T-helper 1 cell treated with Interleukin-12 subunit alpha and Interleukin-12 subunit beta and Interleukin-4 antibody, amounts not matched to agents 30 μg/mL and 1 μg/mL, for 36 hours (primary cell): ENCODE results near the gene TNP1.
A peak's percentile ranks its signal among the peaks of the same experiment; 100 is the strongest.

Experiments used
- H3K27ac Mint-ChIP-seq: one replicate; pipeline ENCODE4 v1.8.0; 2021; ENCODE audit warnings: mild to moderate bottlenecking, mixed read lengths
- H3K27me3 Mint-ChIP-seq: one replicate; pipeline ENCODE4 v1.8.0; 2021; ENCODE audit warnings: low read depth, mixed read lengths
- H3K36me3 Mint-ChIP-seq: one replicate; pipeline ENCODE4 v1.8.0; 2021; ENCODE audit warnings: low read depth, mixed read lengths
- H3K4me1 Mint-ChIP-seq: one replicate; pipeline ENCODE4 v1.8.0; 2021; ENCODE audit warnings: low read depth, mixed read lengths
- H3K4me3 Mint-ChIP-seq: one replicate; pipeline ENCODE4 v1.8.0; 2021; ENCODE audit warnings: mild to moderate bottlenecking, moderate library complexity, mixed read lengths
- H3K9me3 Mint-ChIP-seq: one replicate; pipeline ENCODE4 v1.8.0; 2021; ENCODE audit warnings: mixed read lengths

TNP1 gene

DNA sequence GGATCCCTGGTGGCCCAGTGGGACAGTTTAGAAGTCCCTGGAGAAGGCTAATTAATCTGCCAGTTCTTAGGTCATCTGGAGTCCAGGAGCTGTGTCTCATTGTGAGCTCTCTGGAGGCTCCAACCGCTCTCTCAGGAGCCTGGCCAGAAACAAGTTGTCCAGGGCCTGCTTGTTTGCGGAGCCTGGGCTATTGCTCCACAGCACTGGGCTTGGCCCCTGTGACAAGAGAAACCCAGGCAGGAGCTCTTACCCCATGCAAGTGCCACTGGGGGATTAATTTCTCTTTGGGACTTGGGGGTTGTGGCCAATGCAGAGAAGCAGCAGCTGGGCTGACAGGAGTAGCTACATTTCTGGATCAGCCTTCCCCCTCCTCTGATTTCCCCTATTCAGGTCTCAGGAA lies 24.5 kb upstream of the TNP1 start:
- H3K27me3 Mint-ChIP-seq: peaks cover 4% of the 10 kb centered on the region
- no peak overlapping the region for H3K27ac Mint-ChIP-seq
- peaks cover 4% of the 10 kb centered on the region for H3K36me3 Mint-ChIP-seq

DNA sequence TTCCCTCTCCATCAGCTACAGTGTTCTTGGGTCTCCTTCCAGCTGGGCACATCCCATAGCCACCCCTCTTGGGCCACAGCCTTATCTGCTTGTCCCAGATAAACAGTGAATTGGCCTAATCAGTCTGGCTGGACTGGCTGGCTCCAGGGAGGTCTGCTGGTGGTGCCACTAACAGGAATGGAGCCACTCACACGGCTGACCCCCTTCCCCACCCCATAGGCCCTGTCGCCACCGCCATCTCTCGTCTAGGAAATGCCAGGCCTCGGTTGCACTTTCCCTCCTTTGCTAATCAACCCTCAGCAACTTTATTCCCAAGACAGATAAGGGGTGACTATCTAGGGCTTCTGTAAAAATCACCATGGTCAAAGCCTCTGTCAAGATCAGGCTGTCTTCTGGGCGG lies 23.0 kb upstream of the TNP1 start:
- Mint-ChIP-seq H3K9me3 (no peaks in the 10 kb centered on the region), H3K36me3 (peaks cover 4% of the 10 kb centered on the region), H3K27me3 (peaks cover 4% of the 10 kb centered on the region), H3K4me1 (peaks cover 30% of the 10 kb centered on the region), H3K4me3 (no peak overlapping the region), H3K27ac (no peak overlapping the region)

More for the DNA sequence above, 24.5 kb upstream of the TNP1 start:
- no peak overlapping the region for H3K4me3 Mint-ChIP-seq
- no peaks in the 10 kb centered on the region for H3K9me3 Mint-ChIP-seq
- H3K4me1 Mint-ChIP-seq: peaks cover 17% of the 10 kb centered on the region

DNA sequence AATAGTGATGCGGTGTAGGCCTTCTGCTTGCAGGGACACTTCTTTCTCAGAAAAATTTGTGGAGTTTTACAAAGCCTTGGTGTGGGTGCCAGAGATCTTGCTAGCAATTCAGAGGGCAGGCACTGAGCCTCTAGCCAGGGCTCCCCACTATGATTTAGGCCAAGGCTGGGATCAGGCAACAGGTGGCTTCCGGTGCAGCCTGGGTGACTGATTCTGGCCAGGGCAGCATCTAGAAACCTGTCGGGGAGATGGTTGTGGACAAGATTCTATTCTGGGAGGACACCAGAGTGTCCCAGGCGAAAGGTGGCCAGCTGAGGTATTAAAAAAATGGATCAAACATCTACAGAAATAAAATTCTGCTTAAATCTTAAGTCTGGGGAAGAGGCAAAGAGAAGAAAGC lies 21.5 kb upstream of the TNP1 start:
- Mint-ChIP-seq H3K4me1 (peaks cover 30% of the 10 kb centered on the region), H3K27ac (peak overlapping the region; percentile 72), H3K9me3 (no peaks in the 10 kb centered on the region), H3K4me3 (peak overlapping the region; percentile 18), H3K36me3 (peaks cover 4% of the 10 kb centered on the region), H3K27me3 (no peaks in the 10 kb centered on the region)

DNA sequence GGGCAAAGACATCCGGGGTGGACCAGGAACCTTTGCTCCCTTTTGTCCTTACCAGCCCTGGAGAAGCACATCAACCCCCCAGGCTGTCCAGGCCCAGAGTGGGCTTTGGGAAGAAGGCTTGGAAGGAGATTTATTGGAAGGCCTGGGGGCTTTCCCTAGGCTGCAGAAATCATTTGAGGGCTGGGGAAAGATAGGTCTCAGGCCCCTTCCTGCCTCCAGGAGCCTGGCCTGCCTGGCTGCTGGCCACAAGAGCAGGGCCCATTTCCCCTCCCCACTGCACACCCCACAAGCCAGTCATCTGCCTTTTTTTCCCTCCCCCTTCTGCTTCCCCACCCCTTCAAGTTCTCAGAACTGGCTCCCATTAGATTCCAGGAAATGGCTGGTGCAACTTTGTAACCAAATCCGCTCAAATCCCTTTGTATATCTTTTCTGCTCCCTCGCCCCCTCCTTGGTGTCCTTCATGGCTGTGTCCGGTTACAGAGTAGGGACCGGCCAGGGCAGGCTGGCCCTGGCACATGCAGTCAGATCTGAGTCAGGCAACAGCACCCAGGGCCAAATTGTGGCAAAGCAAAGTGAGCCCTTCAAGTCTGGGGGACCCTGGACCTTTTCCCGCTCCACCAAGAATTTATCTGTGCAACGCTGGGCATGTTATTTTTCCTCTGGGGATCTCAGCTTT lies 20.8 kb upstream of the TNP1 start:
- no peaks in the 10 kb centered on the region for H3K9me3 Mint-ChIP-seq
- H3K27ac Mint-ChIP-seq: peak overlapping the region; percentile 72
- peaks cover 4% of the 10 kb centered on the region for H3K36me3 Mint-ChIP-seq
- H3K4me1 Mint-ChIP-seq: peaks cover 30% of the 10 kb centered on the region
- H3K4me3 Mint-ChIP-seq: peak overlapping the region; percentile 44
- no peaks in the 10 kb centered on the region for H3K27me3 Mint-ChIP-seq

DNA sequence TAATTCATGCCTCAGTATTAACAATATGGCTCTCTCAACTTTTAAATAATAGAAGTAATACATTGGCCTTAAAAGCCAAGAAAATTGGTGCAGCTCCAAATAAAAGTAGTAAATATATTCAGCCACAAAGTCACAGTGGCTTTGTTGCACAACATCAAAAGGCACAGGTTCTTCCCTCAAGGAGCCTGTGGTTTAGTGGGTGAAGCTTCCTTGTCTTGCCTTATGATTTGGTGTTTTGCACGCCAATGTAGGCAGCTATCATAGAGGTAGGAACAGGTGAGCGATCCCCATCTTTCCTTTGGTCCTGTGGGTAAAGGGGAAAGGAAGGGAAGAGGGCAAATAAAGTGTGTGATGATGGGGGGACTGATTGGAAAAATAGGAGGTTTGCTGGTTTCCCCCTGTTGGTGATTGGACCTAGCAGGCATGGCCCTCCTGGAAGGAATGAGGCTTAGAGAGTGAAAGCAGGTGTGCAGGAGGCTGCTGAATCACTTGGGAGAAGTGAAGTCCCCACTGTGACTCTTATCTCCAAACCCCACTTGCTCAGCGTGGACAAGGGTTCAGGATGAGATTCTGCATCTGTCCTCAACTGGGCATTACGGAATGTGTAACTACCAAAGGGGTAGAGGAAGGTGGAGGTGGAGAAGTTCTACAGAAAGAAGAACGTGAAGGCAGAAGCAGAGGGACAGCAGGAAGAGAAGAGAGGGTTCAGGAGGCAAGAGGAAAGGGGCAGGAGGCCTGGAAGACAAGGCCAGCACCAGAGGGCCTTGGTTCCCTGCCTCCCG lies 20.1 kb upstream of the TNP1 start:
- Mint-ChIP-seq H3K27me3 (peaks cover 4% of the 10 kb centered on the region), H3K4me3 (peak overlapping the region; percentile 36), H3K27ac (peak overlapping the region; percentile 68), H3K4me1 (peaks cover 30% of the 10 kb centered on the region), H3K36me3 (peaks cover 6% of the 10 kb centered on the region), H3K9me3 (no peaks in the 10 kb centered on the region)

DNA sequence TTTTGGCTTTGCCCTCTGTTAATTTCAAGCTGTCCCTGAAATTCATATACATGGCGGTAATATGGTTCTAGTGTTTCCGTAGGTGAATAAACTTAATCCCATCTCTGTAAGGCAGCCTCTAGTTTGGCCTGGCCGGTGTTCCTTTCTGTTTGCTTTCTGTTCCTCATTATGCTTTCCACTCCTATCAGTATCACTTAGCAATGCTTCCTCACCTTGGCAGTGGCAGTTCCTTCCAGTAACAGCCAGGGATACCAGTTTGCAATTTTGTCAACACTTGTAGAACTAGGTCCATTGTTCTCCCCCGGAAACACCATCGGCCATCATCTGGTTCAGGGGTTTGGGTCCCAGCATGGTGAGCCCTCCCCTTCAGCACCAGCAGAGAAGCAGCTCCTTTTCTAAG lies 18.2 kb upstream of the TNP1 start:
- peaks cover 31% of the 10 kb centered on the region for H3K4me1 Mint-ChIP-seq
- peaks cover 6% of the 10 kb centered on the region for H3K36me3 Mint-ChIP-seq
- H3K4me3 Mint-ChIP-seq: no peak overlapping the region
- peaks cover 4% of the 10 kb centered on the region for H3K27me3 Mint-ChIP-seq
- no peaks in the 10 kb centered on the region for H3K9me3 Mint-ChIP-seq
- H3K27ac Mint-ChIP-seq: no peak overlapping the region

DNA sequence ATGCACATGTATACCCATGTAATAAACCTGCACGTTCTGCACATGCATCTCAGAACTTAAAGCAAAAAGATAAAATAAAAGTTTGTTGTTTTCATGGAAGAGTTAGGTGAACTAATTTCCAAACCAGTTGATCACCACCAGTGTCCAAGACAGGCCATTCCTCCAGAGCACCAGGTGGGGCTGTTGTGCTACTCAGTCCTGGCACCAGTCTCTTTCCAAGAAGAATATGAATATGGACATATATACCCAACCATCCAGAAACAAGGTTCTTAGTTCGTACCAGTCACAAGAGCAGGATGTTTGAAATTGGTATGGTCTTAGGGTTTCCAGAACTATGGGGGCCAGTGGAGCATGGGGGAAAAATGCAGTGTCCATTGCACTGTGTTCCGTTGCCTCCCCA lies 17.2 kb upstream of the TNP1 start:
- H3K4me3 Mint-ChIP-seq: no peak overlapping the region

DNA sequence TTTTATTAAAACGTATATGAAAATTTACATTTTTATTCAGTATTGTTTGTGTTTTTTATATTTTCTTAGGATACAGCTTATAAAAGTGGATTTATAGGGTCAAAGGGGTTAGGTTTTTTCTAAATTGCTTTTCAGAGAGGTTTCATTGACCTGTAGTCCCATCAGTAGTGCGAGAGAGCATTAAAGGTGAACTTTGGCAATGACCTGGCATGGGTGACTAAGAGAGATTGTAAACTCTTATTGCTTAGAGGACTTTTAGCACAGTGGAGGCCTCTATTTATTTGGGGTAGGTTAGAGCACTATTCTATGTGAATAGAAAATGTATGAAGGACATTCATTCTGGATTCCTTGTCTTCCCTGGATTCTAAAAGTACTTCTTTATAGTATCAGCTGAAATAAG lies 16.0 kb upstream of the TNP1 start:
- Mint-ChIP-seq H3K27me3 (peaks cover 7% of the 10 kb centered on the region), H3K27ac (no peak overlapping the region), H3K4me3 (no peak overlapping the region), H3K36me3 (peaks cover 6% of the 10 kb centered on the region), H3K4me1 (peaks cover 25% of the 10 kb centered on the region), H3K9me3 (no peaks in the 10 kb centered on the region)

More for the DNA sequence above, 17.2 kb upstream of the TNP1 start:
- Mint-ChIP-seq H3K4me1 (peaks cover 31% of the 10 kb centered on the region), H3K27me3 (peaks cover 4% of the 10 kb centered on the region), H3K9me3 (no peaks in the 10 kb centered on the region), H3K36me3 (peaks cover 6% of the 10 kb centered on the region), H3K27ac (no peak overlapping the region)

DNA sequence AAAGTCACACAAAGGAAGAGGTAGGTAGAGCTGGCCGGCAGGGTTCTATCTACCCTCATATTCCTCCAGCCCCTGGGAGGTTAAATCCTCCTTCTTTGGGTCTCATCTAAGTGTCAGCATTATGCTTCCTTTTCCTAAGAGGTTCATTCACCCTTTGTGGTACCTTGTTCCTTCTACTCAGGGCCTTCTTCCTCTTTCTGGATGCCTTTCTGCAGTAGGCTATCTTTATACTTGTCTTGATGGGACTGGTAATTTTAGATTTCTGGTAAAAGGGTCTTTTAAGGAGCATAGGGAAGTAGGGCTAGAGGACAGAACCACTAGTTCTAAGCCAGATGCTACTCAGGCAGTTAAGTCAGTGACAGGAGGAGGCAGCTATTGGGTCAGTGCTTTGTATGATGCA lies 13.7 kb upstream of the TNP1 start:
- Mint-ChIP-seq H3K4me1 (peaks cover 7% of the 10 kb centered on the region), H3K27ac (no peak overlapping the region), H3K4me3 (no peak overlapping the region), H3K36me3 (peaks cover 3% of the 10 kb centered on the region), H3K27me3 (peaks cover 7% of the 10 kb centered on the region), H3K9me3 (peaks cover 1% of the 10 kb centered on the region)

DNA sequence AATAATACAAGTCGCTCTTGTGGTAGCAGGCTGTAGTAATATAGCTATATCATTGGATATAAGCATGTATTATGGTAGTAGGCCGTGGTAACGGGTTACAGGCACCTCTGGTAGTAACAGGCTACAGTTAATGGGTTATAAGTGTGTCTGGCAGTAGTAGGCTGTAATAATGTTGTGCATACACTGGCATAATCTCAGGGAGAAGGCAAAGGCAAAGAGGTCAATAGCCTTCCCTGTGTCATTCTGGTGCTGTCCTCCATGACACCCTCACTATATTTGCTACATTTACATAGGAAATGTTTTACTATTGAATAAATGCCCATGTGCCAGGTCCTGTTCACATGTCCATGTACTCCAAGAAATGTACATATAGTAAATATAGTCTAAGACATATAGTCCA lies 12.8 kb upstream of the TNP1 start:
- Mint-ChIP-seq H3K27me3 (peaks cover 7% of the 10 kb centered on the region), H3K4me3 (no peak overlapping the region), H3K4me1 (peaks cover 11% of the 10 kb centered on the region)

DNA sequence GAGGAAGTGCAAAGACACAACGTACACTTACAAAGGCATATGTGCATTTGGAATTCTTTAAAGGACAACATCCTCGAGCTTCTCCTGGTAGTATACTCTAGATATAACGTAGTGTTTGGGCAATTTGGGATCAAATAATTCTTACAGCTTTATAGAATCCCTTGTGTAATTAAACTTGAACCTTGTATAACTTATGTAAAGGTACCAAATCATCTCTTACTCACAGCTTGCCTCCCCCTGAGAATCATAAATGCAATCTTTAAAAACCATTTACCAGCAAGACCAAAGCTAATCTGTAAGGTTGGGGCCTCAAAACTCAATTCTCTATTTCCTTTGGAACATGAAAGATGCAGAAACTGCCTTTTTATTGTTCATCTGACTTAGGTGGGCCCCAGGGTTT lies 12.2 kb upstream of the TNP1 start:
- H3K27ac Mint-ChIP-seq: no peak overlapping the region
- peaks cover 7% of the 10 kb centered on the region for H3K27me3 Mint-ChIP-seq
- peaks cover 17% of the 10 kb centered on the region for H3K4me1 Mint-ChIP-seq
- no peak overlapping the region for H3K4me3 Mint-ChIP-seq
- peaks cover 4% of the 10 kb centered on the region for H3K36me3 Mint-ChIP-seq
- peaks cover 3% of the 10 kb centered on the region for H3K9me3 Mint-ChIP-seq

More for the DNA sequence above, 12.8 kb upstream of the TNP1 start:
- peaks cover 3% of the 10 kb centered on the region for H3K9me3 Mint-ChIP-seq
- H3K27ac Mint-ChIP-seq: no peak overlapping the region
- peaks cover 4% of the 10 kb centered on the region for H3K36me3 Mint-ChIP-seq

DNA sequence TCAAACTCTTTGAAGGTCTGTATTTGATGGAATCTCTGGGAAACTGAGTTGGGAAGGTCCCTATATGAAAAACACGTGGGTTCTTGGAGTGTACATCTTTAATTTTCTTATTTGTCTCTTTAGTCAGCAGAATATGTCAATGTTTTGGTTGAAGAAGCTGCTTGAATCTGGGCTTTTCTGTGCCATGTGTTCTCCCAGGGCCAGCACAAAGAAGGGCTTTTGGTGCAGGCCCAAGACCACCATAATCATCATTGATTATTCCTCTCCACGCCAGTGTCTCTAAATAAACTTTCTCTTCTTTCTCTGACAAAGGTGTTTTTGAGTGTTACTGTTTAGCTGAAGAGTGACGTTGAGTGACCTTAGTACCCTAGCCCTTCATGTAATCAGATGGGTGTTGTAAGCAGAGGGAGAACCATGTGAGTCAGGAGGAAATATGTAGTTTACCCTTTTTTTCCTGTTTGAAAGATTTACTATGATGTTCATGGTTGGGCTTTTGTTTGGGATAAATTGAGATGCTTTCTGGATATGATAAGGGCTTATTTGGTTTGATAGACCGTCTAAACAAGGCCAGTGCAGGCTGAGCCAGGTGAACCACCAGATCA lies 11.6 kb upstream of the TNP1 start:
- Mint-ChIP-seq H3K4me3 (no peak overlapping the region), H3K27ac (no peak overlapping the region), H3K36me3 (peaks cover 4% of the 10 kb centered on the region), H3K4me1 (peaks cover 23% of the 10 kb centered on the region), H3K9me3 (peaks cover 3% of the 10 kb centered on the region), H3K27me3 (peaks cover 7% of the 10 kb centered on the region)

DNA sequence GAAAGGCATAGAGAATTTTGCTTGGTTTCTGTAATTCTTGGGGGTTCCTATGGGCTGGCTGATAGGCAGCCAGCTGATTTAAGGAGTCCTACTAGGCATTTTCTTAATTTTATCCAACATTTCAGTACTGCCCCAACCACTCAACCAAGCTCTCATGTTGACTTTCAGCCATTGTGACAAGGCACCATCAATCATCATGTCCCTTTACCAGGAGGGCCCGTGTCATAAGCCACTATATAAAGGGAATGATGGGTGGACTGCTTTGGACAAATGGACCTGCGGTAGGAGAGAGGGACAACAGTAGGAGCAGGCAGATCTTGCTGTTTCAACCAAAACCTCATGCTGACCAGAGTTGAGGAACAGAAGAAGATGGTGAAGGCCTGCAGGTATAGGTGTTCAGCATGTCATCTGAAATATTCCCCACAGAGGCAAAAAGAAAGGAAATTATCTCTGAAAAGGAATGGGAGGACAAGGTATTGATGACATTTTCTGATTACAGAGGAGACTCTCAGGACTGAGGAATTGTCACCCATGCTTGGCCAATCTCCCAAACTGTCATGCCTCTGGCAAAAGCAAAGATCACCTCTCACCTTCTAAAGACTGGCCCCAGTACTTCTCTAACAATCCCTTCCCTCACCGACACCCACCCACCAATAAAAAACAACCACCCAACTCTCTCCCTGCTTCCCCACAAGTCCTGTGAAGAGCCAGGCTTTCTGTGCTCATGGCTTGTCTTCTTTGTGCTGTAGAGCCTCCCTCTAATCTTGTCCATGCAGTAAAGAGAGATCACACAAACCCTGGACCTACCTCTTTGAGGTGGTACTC lies 10.9 kb upstream of the TNP1 start:
- Mint-ChIP-seq H3K36me3 (peaks cover 4% of the 10 kb centered on the region), H3K27me3 (peaks cover 7% of the 10 kb centered on the region), H3K4me3 (no peak overlapping the region), H3K9me3 (peaks cover 3% of the 10 kb centered on the region), H3K27ac (no peak overlapping the region), H3K4me1 (peaks cover 30% of the 10 kb centered on the region)

DNA sequence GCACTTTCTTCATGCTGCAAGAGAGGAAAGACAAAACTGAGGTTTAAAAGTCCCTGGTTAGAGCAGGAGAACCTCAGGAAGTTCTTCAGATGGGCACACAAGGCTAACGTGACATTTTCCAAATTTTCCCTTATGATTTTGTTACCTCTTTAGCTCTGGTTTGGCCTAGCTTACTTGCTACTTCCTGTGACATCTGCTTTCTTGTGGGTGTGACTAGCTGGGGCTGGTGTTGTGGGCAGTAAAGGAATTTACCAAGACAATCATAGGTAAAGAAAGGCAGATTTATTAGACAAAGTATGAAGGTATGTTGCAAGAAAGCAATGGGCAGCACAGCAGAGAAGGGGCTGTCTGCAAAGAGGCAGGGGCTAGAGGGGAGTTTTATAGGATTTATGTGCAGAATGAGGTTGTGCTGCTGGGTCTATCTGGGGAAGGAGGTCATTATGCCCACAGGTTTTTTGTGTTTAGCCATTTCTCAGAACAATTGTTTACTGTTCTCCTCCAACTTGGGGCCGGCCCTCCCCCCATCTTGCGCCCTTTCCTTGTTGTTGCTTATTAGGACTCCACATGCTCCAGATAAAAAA lies 6.7 kb upstream of the TNP1 start:
- Mint-ChIP-seq H3K27me3 (peaks cover 3% of the 10 kb centered on the region), H3K4me1 (peaks cover 38% of the 10 kb centered on the region), H3K36me3 (peaks cover 2% of the 10 kb centered on the region), H3K4me3 (peak overlapping the region; percentile 1), H3K27ac (peak overlapping the region; percentile 19), H3K9me3 (peaks cover 3% of the 10 kb centered on the region)
